PC-9 (cell line): Measurements from ENCODE around the gene FAM43B. TPM values are rescaled to one million over a fixed set of nuclear protein-coding genes. Genes with fewer than 3 reads are reported as not detected.
"Not testable (repeated sequence)": the region's sequence is repeated elsewhere in the genome, so short reads cannot be mapped to it uniquely, and the experiment has no call there.

Experiments used
- BruUV-seq: library from RNA; stranded (reverse); fragments of 400-500 nt; replicated peaks from 2 replicates; lab custom pipeline; 2021; lab: Mats Ljungman, UMichigan
- CTCF ChIA-PET: fragments of 300-600 bp; sonication (Branson Sonifier 250); formaldehyde crosslinking; loops from one replicate; lab custom pipeline; 2022; ENCODE audit warnings: antibody characterized with exemption; lab: Charles Lee
- POLR2A ChIA-PET: fragments of 300-600 bp; sonication (Branson Sonifier 250); formaldehyde crosslinking; loops from one replicate; lab custom pipeline; 2022; ENCODE audit warnings: antibody characterized with exemption; ENCODE audit not compliant: unreplicated experiment; lab: Charles Lee
- DNase-seq, 2 experiments: peaks; one replicate each; pipeline versions ENCODE4 v3.0.0 to v3.0.0-alpha.2; 2015 to 2022; ENCODE audit warnings: mixed read lengths in 1 of 2
- H2AFZ ChIP-seq: fragments of 200-600 bp; sonication (generic); 2 replicates; pipeline ENCODE4 v1.8.1; 2017; ENCODE audit warnings: antibody characterized with exemption
- H3F3A ChIP-seq: fragments of 200-600 bp; sonication (generic); 2 replicates; pipeline ENCODE4 v1.8.1; 2017; ENCODE audit warnings: antibody characterized with exemption, mild to moderate bottlenecking, low read depth; ENCODE audit not compliant: insufficient read depth
- H3K27ac ChIP-seq: fragments of 200-600 bp; sonication (generic); 2 replicates; pipeline ENCODE4 v1.6.1; 2016; ENCODE audit warnings: mixed run types
- H3K27me3 ChIP-seq: fragments of 200-600 bp; sonication (generic); 2 replicates; pipeline ENCODE4 v1.6.1; 2016; ENCODE audit warnings: low read depth, mixed run types; ENCODE audit not compliant: insufficient read depth
- H3K36me3 ChIP-seq: fragments of 200-600 bp; sonication (generic); 2 replicates; pipeline ENCODE4 v1.6.1; 2016; ENCODE audit warnings: low read depth, mixed run types
- H3K4me1 ChIP-seq: fragments of 200-600 bp; sonication (generic); replicated peaks from 2 replicates; pipeline ENCODE4 v1.6.1; 2016; ENCODE audit warnings: mixed run types; ENCODE audit not compliant: insufficient read depth
- H3K4me2 ChIP-seq: fragments of 200-600 bp; sonication (generic); 2 replicates; pipeline ENCODE4 v1.6.1; 2017; ENCODE audit warnings: mixed run types
- H3K4me3 ChIP-seq: fragments of 200-600 bp; sonication (generic); 2 replicates; pipeline ENCODE4 v1.6.1; 2016; ENCODE audit warnings: mixed run types
- H3K79me2 ChIP-seq: fragments of 200-600 bp; sonication (generic); 2 replicates; pipeline ENCODE4 v1.6.1; 2017; ENCODE audit warnings: low read depth, mixed run types
- H3K9me2 ChIP-seq: fragments of 200-600 bp; sonication (generic); 2 replicates; pipeline ENCODE4 v1.8.1; 2017; ENCODE audit warnings: mild to moderate bottlenecking; ENCODE audit not compliant: insufficient read depth
- H3K9me3 ChIP-seq: fragments of 200-600 bp; sonication (generic); 2 replicates; pipeline ENCODE4 v1.8.1; 2016; ENCODE audit warnings: low read depth; ENCODE audit not compliant: insufficient read depth
- H4K20me1 ChIP-seq: fragments of 200-600 bp; sonication (generic); 2 replicates; pipeline ENCODE4 v1.8.1; 2017; ENCODE audit not compliant: insufficient read depth
- EZH2 ChIP-seq: fragments of 200-600 bp; sonication (generic); IDR thresholded peaks from 2 replicates; pipeline ENCODE4 v1.8.0; 2017; ENCODE audit warnings: antibody characterized with exemption, low read depth
- intact Hi-C: fragments of 100-400 bp; cut with micrococcal nuclease; formaldehyde crosslinking; loops from one replicate; pipeline ENCODE4 v1.10.0; 2022; ENCODE audit not compliant: unreplicated experiment
- total RNA-seq: library from RNA; stranded (reverse); gene quantifications from 2 replicates; pipeline ENCODE4 v1.2.3, GENCODE V29; 2021
- TF ChIP-seq, protein P1 (sequence below): fragments of 200-600 bp; sonication (generic); conservative IDR thresholded peaks from 2 replicates; pipeline ENCODE4 v1.6.1; 2017; ENCODE audit warnings: mixed run types, antibody characterized with exemption, mild to moderate bottlenecking, moderate library complexity

Gene FAM43B
- total RNA-seq, 1 experiment from 2014 or later = not detected

DNA sequence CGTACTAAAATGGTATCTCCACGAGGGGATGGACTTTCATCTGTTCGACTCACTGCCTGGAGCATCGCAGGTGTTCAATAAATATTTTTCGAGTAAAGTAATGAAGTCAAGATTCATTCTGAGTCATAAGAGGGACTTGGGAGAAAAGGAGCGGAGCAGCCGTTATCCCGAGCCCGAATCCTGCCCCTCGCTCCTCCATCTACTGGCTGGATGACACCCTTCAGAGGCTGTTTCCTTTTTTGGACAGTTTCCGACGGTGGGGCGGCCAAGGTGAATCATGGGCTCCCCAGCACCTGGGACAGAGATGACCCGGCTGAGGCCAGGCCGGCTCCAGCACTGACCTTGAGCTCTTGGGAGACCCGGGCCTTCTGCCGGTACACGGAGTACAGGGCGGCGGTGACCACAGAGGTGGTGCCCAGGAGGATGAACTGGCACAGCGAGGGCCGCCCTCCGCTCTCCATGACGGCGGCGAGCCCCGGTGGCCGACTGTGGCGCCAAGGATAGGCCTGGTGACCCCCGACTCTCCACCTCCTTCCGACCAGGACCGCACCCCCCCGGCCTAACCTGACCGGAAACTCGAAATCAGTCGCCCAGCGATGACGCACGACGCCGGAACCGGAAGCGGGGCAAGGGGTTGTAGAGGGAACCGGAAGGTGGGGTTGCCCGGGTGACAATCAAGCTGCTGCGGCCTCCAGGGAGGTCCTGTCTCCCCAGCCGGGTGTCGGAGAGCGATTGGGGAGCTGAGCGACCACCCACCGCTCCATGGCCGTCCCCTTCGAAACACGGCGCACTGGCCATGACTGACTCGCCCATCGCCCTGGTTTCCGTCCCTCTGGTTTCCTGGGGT lies 44.6 kb upstream of the FAM43B start, which contains the start of gene MUL1:
MUL1 (minus strand) TSS at position 588 of the 847 bp plus-strand sequence; CDS start at position 461, 127 bp downstream.
- Histone ChIP-seq H3K27me3 (no peaks in the 10 kb centered on the region), H4K20me1 (no peaks in the 10 kb centered on the region), H3F3A (peaks cover 18% of the 10 kb centered on the region; the same call in 1 of the 2 replicates), H3K27ac (peak within 1 kb of the TSS; percentile 61), H3K4me2 (peak within 1 kb of the TSS; percentile 85), H3K4me3 (peak within 1 kb of the TSS; percentile 94), H3K4me1 (peaks cover 20% of the 10 kb centered on the region), H3K9me3 (no peaks in the 10 kb centered on the region), H3K36me3 (no peaks in the 10 kb centered on the region), H3K9me2 (no peaks in the 10 kb centered on the region; the same call in 1 of the 2 replicates), H3K79me2 (peaks cover 40% of the 10 kb centered on the region), H2AFZ (peak within 1 kb of the TSS; percentile 90)
- CTCF ChIA-PET = no interaction called here
- POLR2A ChIA-PET = interaction anchor here (0.8 kb wide), 1 partner anchor 126 kb away, joined by 6 read pairs; no protein-coding TSS in a partner anchor
- intact Hi-C loops = no loop called here
- peak; percentile 81 to 91 for DNase-seq
- TF ChIP-seq, protein P1, sequence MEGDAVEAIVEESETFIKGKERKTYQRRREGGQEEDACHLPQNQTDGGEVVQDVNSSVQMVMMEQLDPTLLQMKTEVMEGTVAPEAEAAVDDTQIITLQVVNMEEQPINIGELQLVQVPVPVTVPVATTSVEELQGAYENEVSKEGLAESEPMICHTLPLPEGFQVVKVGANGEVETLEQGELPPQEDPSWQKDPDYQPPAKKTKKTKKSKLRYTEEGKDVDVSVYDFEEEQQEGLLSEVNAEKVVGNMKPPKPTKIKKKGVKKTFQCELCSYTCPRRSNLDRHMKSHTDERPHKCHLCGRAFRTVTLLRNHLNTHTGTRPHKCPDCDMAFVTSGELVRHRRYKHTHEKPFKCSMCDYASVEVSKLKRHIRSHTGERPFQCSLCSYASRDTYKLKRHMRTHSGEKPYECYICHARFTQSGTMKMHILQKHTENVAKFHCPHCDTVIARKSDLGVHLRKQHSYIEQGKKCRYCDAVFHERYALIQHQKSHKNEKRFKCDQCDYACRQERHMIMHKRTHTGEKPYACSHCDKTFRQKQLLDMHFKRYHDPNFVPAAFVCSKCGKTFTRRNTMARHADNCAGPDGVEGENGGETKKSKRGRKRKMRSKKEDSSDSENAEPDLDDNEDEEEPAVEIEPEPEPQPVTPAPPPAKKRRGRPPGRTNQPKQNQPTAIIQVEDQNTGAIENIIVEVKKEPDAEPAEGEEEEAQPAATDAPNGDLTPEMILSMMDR = no peak
- TF ChIP-seq EZH2 = no peak
- BruUV-seq = TSS peak; percentile 73

DNA sequence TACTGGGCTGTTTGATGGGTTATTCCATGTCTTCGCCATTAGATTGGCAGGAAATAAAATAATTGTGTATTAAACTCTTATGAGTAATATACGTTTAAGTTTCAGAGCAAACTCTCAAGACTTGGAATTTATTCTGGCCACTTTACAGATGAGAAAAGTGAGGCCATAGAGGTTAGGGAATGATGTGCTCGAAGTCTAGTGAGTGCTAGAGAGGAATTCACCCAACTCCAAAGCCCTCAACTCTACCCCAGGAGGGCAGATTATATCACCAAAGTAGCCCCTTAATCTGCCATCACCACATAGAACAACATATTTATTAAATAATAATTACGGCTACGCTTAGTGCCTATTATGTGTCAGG lies 44.0 kb upstream of the FAM43B start:
- TSS peak; percentile 85 for BruUV-seq
- TF ChIP-seq, protein P1 = no peak
- no peak for TF ChIP-seq EZH2
- peak overlapping the region; percentile 94 for H3K4me3 ChIP-seq
- no peaks in the 10 kb centered on the region for H3K9me3 ChIP-seq
- peaks cover 20% of the 10 kb centered on the region for H3K4me1 ChIP-seq
- H2AFZ ChIP-seq = peak overlapping the region; percentile 90
- intact Hi-C loops = no loop called here
- no peaks in the 10 kb centered on the region for H3K27me3 ChIP-seq
- no peaks in the 10 kb centered on the region for H4K20me1 ChIP-seq
- ChIA-PET POLR2A (no interaction called here), CTCF (no interaction called here)
- H3F3A ChIP-seq = peaks cover 18% of the 10 kb centered on the region; the same call in 1 of the 2 replicates
- H3K27ac ChIP-seq = no peak overlapping the region
- no peak for DNase-seq
- H3K36me3 ChIP-seq = no peaks in the 10 kb centered on the region
- H3K4me2 ChIP-seq = peak overlapping the region; percentile 85
- peaks cover 40% of the 10 kb centered on the region for H3K79me2 ChIP-seq
- H3K9me2 ChIP-seq = no peaks in the 10 kb centered on the region; the same call in 1 of the 2 replicates

DNA sequence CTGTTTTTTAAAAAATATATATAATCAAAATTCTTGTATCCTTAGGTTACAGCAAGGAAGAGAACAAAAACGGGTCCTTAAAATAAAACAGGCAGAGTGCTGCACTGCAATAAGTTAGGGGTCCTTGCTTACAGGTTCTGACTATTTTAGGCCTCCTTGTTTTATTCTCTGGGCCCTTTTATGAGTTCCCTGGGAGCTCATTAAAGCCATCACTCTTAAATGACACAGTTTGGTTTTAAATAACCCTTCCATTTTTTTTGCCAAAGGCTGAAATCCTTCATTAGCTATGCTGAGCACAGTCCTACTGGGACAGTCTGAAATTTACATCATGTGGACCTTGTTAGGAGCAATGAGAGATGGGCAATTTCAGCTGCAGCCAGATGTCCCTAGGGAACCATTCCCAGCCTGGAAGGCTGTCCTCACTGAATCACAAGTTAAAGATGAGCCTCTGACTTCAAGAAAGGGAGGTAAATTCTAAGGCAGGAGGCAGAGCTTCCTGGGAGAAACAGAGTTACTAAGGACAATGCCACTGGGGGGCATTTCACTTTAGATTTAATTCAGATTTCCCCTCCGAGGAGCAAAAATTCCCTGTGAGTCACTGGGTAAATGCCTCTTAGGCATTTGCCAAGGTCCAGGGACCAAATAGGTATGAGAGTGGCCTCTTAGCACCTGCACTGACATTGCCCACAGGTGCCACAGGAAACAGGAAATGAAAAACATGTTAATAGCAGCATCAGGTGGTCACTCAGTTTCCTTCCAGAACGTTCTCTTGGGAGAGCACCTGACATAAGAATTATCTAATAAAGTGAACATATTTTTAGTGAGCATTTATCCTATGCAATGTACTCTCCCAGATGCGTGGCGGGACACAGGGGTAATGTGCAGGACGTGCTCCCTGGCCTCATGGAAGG lies 40.6 kb upstream of the FAM43B start:
- 0 out of 2 replicates have a peak overlapping the region, but pooled peaks have one; percentile 6 for H3K4me2 ChIP-seq
- TF ChIP-seq, protein P1 = no peak
- no peak for TF ChIP-seq EZH2
- peaks cover 18% of the 10 kb centered on the region; the same call in 1 of the 2 replicates for H3F3A ChIP-seq
- peaks cover 11% of the 10 kb centered on the region for H3K79me2 ChIP-seq
- ChIA-PET POLR2A (no interaction called here), CTCF (interaction anchor here (0.9 kb wide), 1 partner anchor 122 kb away, joined by 16 read pairs; no protein-coding TSS in a partner anchor)
- intact Hi-C loops = no loop called here
- no peak overlapping the region for H3K4me3 ChIP-seq
- H3K36me3 ChIP-seq = no peaks in the 10 kb centered on the region
- no peaks in the 10 kb centered on the region for H3K9me3 ChIP-seq
- H3K9me2 ChIP-seq = no peaks in the 10 kb centered on the region; the same call in 1 of the 2 replicates
- H2AFZ ChIP-seq = no peak overlapping the region
- no TSS peak for BruUV-seq
- peaks cover 13% of the 10 kb centered on the region for H3K4me1 ChIP-seq
- no peaks in the 10 kb centered on the region for H4K20me1 ChIP-seq
- H3K27me3 ChIP-seq = no peaks in the 10 kb centered on the region
- H3K27ac ChIP-seq = peak overlapping the region; percentile 64
- DNase-seq = peak in 1 of 2 experiments; percentile 70

DNA sequence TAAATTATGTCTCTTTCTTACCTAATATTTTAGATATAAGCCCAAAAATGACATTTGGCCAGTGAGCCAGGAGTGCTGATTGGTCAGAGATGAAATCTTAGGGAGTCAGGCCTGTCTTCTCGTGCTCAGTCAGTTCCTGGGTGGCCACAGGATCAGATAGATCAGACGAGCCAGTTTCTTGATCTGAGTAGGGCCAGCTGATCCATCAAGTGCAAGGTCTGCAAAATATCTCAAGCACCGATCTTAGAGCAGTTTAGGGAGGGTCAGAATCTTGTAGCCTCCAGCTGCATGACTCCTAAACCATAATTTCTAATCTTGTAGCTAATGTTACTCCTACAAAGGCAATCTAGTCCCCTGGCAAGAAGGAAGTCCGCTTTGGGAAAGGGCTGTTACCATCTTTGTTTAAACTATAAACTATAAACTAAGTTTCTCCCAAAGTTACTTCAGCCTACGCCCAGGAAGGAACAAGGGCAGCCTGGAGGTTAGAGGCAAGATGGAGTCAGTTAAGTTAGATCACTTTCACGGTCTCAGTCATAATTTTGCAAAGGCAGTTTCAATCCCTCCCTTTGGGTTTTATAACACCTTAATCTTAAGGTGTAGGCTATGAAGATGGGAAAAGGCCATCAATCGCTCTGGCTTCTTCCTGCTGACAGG lies 32.6 kb upstream of the FAM43B start:
- H3F3A ChIP-seq, H4K20me1 ChIP-seq, H3K4me3 ChIP-seq, H3K9me3 ChIP-seq, H3K9me2 ChIP-seq, CTCF ChIA-PET, H3K36me3 ChIP-seq, DNase-seq, H2AFZ ChIP-seq, H3K4me1 ChIP-seq, H3K27ac ChIP-seq, H3K27me3 ChIP-seq, BruUV-seq, H3K4me2 ChIP-seq, H3K79me2 ChIP-seq: not testable (repeated sequence)
- intact Hi-C loops = loop anchor here (5.0 kb wide), 1 partner anchor 213 kb away; the partner anchor contains the start of gene SH2D5
- POLR2A ChIA-PET = interaction anchor here (0.6 kb wide), 1 partner anchor 123 kb away, joined by 3 read pairs; no protein-coding TSS in a partner anchor
